Activated CD8-positive, alpha-beta T cell treated with anti-CD3 and anti-CD28 coated beads for 36 hours (primary cell): ENCODE data around the gene APOC4. TPM values are rescaled to one million over a fixed set of nuclear protein-coding genes. Genes with fewer than 3 reads are reported as not detected.

Experiments
- ATAC-seq: fragments of 200-7000 bp; cut with Tn5 transposase; one replicate; pipeline ENCODE4 v1.10.0; 2021; ENCODE audit warnings: mild to moderate bottlenecking, moderate library complexity
- CTCF ChIA-PET: fragments of 350-600 bp; sonication (Branson Sonifier 250); formaldehyde crosslinking; loops from one replicate; lab custom pipeline; 2021; ENCODE audit warnings: antibody characterized with exemption; lab: Charles Lee
- POLR2A ChIA-PET: fragments of 350-600 bp; sonication (Branson Sonifier 250); formaldehyde crosslinking; loops from one replicate; lab custom pipeline; 2021; ENCODE audit warnings: antibody characterized with exemption; lab: Charles Lee
- DNase-seq: peaks from one replicate; pipeline ENCODE4 v3.0.0-alpha.2; 2020
- H3K27ac Mint-ChIP-seq: one replicate; pipeline ENCODE4 v1.8.0; 2021; ENCODE audit warnings: mild to moderate bottlenecking, mixed read lengths
- H3K27me3 Mint-ChIP-seq: one replicate; pipeline ENCODE4 v1.8.0; 2021; ENCODE audit warnings: mixed read lengths
- H3K36me3 Mint-ChIP-seq: one replicate; pipeline ENCODE4 v1.8.0; 2021; ENCODE audit warnings: low read depth, mixed read lengths
- H3K4me1 Mint-ChIP-seq: one replicate; pipeline ENCODE4 v1.8.0; 2021; ENCODE audit warnings: low read depth, mixed read lengths
- H3K4me3 Mint-ChIP-seq: one replicate; pipeline ENCODE4 v1.8.0; 2021; ENCODE audit warnings: mild to moderate bottlenecking, moderate library complexity, mixed read lengths
- H3K9me3 Mint-ChIP-seq: one replicate; pipeline ENCODE4 v1.8.0; 2021; ENCODE audit warnings: mixed read lengths
- intact Hi-C: fragments of 100-400 bp; cut with micrococcal nuclease; formaldehyde crosslinking; loops from one replicate; pipeline ENCODE4 v1.10.0; 2022
- total RNA-seq, 2 experiments: library from RNA; stranded (reverse); gene quantifications; one replicate each; pipeline ENCODE4 v1.2.3, GENCODE V29; 2021
- TF ChIP-seq, protein P1 (sequence below): fragments of 200-600 bp; IDR thresholded peaks from one replicate; pipeline ENCODE4 v1.8.0; 2022; ENCODE audit warnings: antibody characterized with exemption, mild to moderate bottlenecking

APOC4 gene
- total RNA-seq, 2 experiments from 2014 or later, result not detected

GRCh38 chr19:44975444-44975843 is 33.4 kb downstream of the APOC4 start:
- H3K9me3 Mint-ChIP-seq, result no peaks in the 10 kb centered on the region
- peaks cover 19% of the 10 kb centered on the region for H3K36me3 Mint-ChIP-seq
- CTCF ChIA-PET, result interaction anchor here (1.0 to 1.4 kb wide), 3 partner anchors 13 to 72 kb away, joined by 3 to 4 read pairs (median 3); no protein-coding TSS in a partner anchor
- no peak overlapping the region for H3K27ac Mint-ChIP-seq
- POLR2A ChIA-PET, result no interaction called here
- H3K4me1 Mint-ChIP-seq, result peaks cover 3% of the 10 kb centered on the region
- DNase-seq (no peak), ATAC-seq (no peak)
- TF ChIP-seq, protein P1, sequence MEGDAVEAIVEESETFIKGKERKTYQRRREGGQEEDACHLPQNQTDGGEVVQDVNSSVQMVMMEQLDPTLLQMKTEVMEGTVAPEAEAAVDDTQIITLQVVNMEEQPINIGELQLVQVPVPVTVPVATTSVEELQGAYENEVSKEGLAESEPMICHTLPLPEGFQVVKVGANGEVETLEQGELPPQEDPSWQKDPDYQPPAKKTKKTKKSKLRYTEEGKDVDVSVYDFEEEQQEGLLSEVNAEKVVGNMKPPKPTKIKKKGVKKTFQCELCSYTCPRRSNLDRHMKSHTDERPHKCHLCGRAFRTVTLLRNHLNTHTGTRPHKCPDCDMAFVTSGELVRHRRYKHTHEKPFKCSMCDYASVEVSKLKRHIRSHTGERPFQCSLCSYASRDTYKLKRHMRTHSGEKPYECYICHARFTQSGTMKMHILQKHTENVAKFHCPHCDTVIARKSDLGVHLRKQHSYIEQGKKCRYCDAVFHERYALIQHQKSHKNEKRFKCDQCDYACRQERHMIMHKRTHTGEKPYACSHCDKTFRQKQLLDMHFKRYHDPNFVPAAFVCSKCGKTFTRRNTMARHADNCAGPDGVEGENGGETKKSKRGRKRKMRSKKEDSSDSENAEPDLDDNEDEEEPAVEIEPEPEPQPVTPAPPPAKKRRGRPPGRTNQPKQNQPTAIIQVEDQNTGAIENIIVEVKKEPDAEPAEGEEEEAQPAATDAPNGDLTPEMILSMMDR, result no peak
- no peak overlapping the region for H3K4me3 Mint-ChIP-seq
- no peaks in the 10 kb centered on the region for H3K27me3 Mint-ChIP-seq
- intact Hi-C loops, result no loop called here

GRCh38 chr19:44984005-44984404 is 42.0 kb downstream of the APOC4 start:
- ATAC-seq (no peak), DNase-seq (no peak)
- peak overlapping the region; percentile 5 for H3K27ac Mint-ChIP-seq
- no peaks in the 10 kb centered on the region for H3K4me1 Mint-ChIP-seq
- POLR2A ChIA-PET, result no interaction called here
- CTCF ChIA-PET, result interaction anchor here (0.6 to 0.9 kb wide), 2 partner anchors 76 to 94 kb away, joined by 3 read pairs; no protein-coding TSS in a partner anchor
- H3K4me3 Mint-ChIP-seq, result no peak overlapping the region
- TF ChIP-seq, protein P1, result no peak
- peaks cover 7% of the 10 kb centered on the region for H3K36me3 Mint-ChIP-seq
- intact Hi-C loops, result no loop called here
- no peaks in the 10 kb centered on the region for H3K27me3 Mint-ChIP-seq
- no peaks in the 10 kb centered on the region for H3K9me3 Mint-ChIP-seq

DNA sequence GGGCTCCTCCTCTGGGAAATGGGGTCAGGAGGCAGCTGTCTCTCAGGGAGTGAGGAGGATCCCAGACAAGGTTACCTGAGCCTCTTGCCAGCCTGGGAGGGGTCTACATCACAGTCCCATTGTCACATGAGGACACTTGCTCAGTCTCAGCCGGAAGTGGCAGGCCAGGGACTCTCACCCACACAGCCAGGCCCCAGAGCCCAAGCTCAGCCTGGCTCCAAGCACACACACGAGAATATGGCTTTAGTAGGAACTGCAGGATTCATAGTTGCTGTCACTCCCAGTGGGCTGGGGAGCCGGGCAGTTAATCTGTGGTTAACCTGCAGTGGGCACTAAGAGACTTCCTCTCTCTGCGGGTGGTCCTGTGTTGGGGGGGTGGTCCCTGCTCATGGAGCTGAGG is 43.4 kb downstream of the APOC4 start:
- CTCF ChIA-PET, result interaction anchor here (1.3 kb wide), 1 partner anchor 11 kb away, joined by 3 read pairs; no protein-coding TSS in a partner anchor
- intact Hi-C loops, result no loop called here
- POLR2A ChIA-PET, result interaction anchor here (0.7 kb wide), 1 partner anchor 29 kb away, joined by 4 read pairs; no protein-coding TSS in a partner anchor
- no peaks in the 10 kb centered on the region for H3K4me1 Mint-ChIP-seq
- DNase-seq (no peak), ATAC-seq (no peak)
- no peaks in the 10 kb centered on the region for H3K27me3 Mint-ChIP-seq
- TF ChIP-seq, protein P1, result no peak
- H3K4me3 Mint-ChIP-seq, result no peak overlapping the region
- peaks cover 5% of the 10 kb centered on the region for H3K36me3 Mint-ChIP-seq
- no peaks in the 10 kb centered on the region for H3K9me3 Mint-ChIP-seq
- no peak overlapping the region for H3K27ac Mint-ChIP-seq

- ChIA-PET POLR2A (interaction anchor here (1.1 kb wide), 1 partner anchor 15 kb away, joined by 3 read pairs; no protein-coding TSS in a partner anchor), CTCF (interaction anchor here (1.3 kb wide), 1 partner anchor 12 kb away, joined by 3 read pairs; no protein-coding TSS in a partner anchor)
- Mint-ChIP-seq H3K27me3 (no peaks in the 10 kb centered on the region), H3K4me3 (no peak overlapping the region), H3K9me3 (no peaks in the 10 kb centered on the region), H3K27ac (no peak overlapping the region), H3K4me1 (no peaks in the 10 kb centered on the region), H3K36me3 (peaks cover 5% of the 10 kb centered on the region)
- intact Hi-C loops, result no loop called here
- DNase-seq (no peak), ATAC-seq (no peak)
- TF ChIP-seq, protein P1, result no peak
Observed at GRCh38 chr19:44986389-44986788, 44.4 kb downstream of the APOC4 start.

- Mint-ChIP-seq H3K4me3 (no peak overlapping the region), H3K4me1 (no peaks in the 10 kb centered on the region), H3K27me3 (no peaks in the 10 kb centered on the region), H3K27ac (peak overlapping the region; percentile 42), H3K36me3 (peaks cover 9% of the 10 kb centered on the region), H3K9me3 (no peaks in the 10 kb centered on the region)
- POLR2A ChIA-PET, result interaction anchor here (1.1 kb wide), 1 partner anchor 15 kb away, joined by 3 read pairs; no protein-coding TSS in a partner anchor
- TF ChIP-seq, protein P1, result no peak
- no peak for ATAC-seq
- no peak for DNase-seq
- intact Hi-C loops, result no loop called here
- CTCF ChIA-PET, result no interaction called here
Observed at GRCh38 chr19:44987148-44987675, 45.2 kb downstream of the APOC4 start.
